Measurements from ENCODE around the gene LRRC58.

The LRRC58 gene

DNA sequence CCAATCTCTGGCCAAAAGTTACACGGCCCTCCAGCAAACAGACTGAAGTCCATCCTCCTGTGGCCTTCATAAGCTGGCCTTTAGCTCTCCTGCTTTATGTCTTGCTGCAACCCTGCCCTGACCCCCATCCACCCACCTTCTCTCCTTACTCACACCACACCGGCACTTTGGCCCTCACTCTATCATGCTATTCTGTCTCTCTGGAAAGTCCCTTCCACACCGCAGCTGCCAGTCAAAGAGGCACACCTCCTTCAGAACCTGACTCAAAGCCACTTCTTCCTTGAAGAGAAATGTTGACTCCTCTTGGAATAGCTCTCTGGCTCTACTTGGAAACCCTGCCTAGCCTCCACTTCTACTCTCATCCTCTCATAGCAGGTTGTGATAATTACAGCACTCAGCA, 68.6 kb downstream of the LRRC58 start:
- no peak for DNase-seq (ENCODE audit: low read depth)
- H3K4me3 ChIP-seq (ENCODE audit: low read length), result no peak overlapping the region
- TF ChIP-seq, protein P1, sequence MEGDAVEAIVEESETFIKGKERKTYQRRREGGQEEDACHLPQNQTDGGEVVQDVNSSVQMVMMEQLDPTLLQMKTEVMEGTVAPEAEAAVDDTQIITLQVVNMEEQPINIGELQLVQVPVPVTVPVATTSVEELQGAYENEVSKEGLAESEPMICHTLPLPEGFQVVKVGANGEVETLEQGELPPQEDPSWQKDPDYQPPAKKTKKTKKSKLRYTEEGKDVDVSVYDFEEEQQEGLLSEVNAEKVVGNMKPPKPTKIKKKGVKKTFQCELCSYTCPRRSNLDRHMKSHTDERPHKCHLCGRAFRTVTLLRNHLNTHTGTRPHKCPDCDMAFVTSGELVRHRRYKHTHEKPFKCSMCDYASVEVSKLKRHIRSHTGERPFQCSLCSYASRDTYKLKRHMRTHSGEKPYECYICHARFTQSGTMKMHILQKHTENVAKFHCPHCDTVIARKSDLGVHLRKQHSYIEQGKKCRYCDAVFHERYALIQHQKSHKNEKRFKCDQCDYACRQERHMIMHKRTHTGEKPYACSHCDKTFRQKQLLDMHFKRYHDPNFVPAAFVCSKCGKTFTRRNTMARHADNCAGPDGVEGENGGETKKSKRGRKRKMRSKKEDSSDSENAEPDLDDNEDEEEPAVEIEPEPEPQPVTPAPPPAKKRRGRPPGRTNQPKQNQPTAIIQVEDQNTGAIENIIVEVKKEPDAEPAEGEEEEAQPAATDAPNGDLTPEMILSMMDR (conservative IDR thresholded peaks at IDR 0.05; ENCODE audit: low read length), result no peak

DNA sequence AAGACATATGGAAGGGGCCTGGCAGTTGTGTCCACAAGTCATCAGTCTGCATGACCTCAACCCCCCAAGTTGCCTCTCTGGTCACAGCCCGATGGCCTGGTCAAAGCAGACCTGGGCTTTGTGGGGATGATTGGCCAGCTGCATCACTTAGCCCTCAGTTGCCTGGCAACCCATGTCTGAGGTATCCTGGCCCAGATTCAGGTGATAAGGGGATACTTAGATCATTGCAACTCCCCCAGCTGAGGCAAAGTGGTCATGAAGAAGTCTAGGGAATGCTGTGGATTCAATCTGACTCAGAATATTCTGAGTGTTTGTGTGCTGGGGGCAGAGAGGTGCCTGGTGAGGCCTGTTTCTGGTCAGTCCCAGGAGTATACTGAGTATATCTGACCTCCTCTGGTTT, 69.1 kb downstream of the LRRC58 start:
- DNase-seq (ENCODE audit: low read depth), result no peak
- TF ChIP-seq, protein P1 (conservative IDR thresholded peaks at IDR 0.05; ENCODE audit: low read length), result no peak
- no peak overlapping the region for H3K4me3 ChIP-seq (ENCODE audit: low read length)

DNA sequence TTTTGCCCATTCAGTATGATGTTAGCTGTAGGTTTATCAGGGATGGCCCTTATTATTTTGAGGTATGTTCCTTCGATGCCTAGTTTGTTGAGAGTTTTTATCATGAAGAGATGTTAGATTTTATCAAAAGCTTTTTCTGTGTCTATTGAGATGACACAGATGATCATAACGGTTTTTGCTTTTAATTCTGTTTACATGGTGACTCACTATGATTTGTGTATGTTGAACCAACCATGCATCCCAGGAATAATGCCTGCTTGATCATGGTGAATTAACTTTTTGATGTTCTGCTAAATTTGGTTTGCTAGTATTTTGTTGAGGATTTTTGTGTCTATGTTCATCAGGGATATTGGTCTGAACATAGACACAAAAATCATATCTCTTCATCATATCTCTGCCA, 72.4 kb downstream of the LRRC58 start:
- TF ChIP-seq, protein P1 (conservative IDR thresholded peaks at IDR 0.05; ENCODE audit: low read length), result no peak
- no peak for DNase-seq (ENCODE audit: low read depth)
- no peak overlapping the region for H3K4me3 ChIP-seq (ENCODE audit: low read length)

DNA sequence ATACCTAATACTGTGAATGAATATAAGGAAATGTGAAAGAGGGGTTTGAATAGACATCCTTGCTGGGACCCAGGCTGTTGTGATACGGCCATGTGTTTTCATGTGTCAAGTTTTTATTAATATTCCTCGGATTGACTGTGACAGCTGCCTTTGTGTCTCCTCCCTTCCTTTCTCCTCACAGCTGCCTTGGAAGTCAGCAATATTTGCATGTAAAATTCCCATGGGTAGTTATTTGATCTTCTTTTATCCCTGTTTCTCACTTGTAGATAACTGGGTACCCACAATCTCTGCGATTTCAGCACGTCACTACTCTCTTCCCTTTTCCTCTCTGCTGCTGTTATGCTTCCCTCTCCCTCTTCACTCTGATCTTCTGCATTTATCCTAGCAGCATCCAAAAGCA, 73.5 kb downstream of the LRRC58 start:
- TF ChIP-seq, protein P1 (conservative IDR thresholded peaks at IDR 0.05; ENCODE audit: low read length), result no peak
- no peak overlapping the region for H3K4me3 ChIP-seq (ENCODE audit: low read length)
- no peak for DNase-seq (ENCODE audit: low read depth)

DNA sequence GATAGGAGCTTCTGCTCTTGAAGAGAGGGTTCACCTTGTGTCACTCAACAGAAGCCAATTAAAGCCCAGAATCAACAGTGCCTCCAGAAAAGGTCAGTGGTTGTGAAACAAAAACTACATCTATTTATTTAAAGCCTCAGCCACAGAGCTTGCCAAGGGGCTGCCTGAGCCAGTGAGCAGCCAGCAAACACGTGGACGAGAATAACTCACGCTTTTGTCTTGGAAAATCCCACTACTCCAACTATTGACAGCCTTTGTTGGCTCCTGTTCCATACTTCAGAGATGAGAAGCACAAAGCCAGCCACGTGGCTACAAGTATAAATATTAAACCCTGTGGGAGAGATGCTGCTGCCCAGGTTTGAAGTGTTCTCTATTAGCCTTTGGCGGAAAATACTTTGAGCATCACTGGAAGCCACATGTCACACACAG, 74.4 kb downstream of the LRRC58 start:
- H3K4me3 ChIP-seq (ENCODE audit: low read length), result no peak overlapping the region
- TF ChIP-seq, protein P1 (conservative IDR thresholded peaks at IDR 0.05; ENCODE audit: low read length), result no peak
- DNase-seq (ENCODE audit: low read depth), result no peak
